PC-3 (cell line): ENCODE data around the gene DPCD. TPM values are rescaled to one million over a fixed set of nuclear protein-coding genes. Genes with fewer than 3 reads are reported as not detected.
"Not testable (repeated sequence)": the region's sequence is repeated elsewhere in the genome, so short reads cannot be mapped to it uniquely, and the experiment has no call there.

ENCODE experiments used
- ATAC-seq: fragments of 200-7000 bp; cut with Tn5 transposase; 2 replicates; pipeline ENCODE4 v1.9.1; 2020; ENCODE audit warnings: mild to moderate bottlenecking, moderate library complexity
- BruUV-seq: library from RNA; stranded (reverse); fragments of 400-500 nt; replicated peaks from 2 replicates; lab custom pipeline; 2021; lab: Mats Ljungman, UMichigan
- CTCF ChIA-PET: fragments of 300-600 bp; sonication (Branson Sonifier 250); formaldehyde crosslinking; loops from one replicate; lab custom pipeline; 2022; ENCODE audit warnings: antibody characterized with exemption; lab: Charles Lee
- POLR2A ChIA-PET: fragments of 300-600 bp; sonication (Branson Sonifier 250); formaldehyde crosslinking; loops from one replicate; lab custom pipeline; 2022; ENCODE audit warnings: antibody characterized with exemption; ENCODE audit not compliant: unreplicated experiment; lab: Charles Lee
- DNase-seq: peaks from one replicate; pipeline ENCODE4 v3.0.0-alpha.2; 2015
- H2AFZ ChIP-seq: fragments of 300-600 bp; sonication (generic); 2 replicates; pipeline ENCODE4 v1.6.0; 2016; ENCODE audit warnings: antibody characterized with exemption, low read length
- H3F3A ChIP-seq: fragments of 300-600 bp; sonication (generic); one replicate; pipeline ENCODE4 v1.6.0; 2017; ENCODE audit warnings: antibody characterized with exemption, low read length, control low read depth, mild to moderate bottlenecking; ENCODE audit not compliant: unreplicated experiment
- H3K27ac ChIP-seq: fragments of 300-600 bp; sonication (generic); 2 replicates; pipeline ENCODE4 v1.5.1; 2016; ENCODE audit warnings: mild to moderate bottlenecking, low read length
- H3K27me3 ChIP-seq: fragments of 300-600 bp; sonication (generic); 2 replicates; pipeline ENCODE4 v1.6.1; 2016; ENCODE audit warnings: low read length, mixed read lengths
- H3K36me3 ChIP-seq: fragments of 300-600 bp; sonication (generic); 2 replicates; pipeline ENCODE4 v1.6.1; 2016; ENCODE audit warnings: low read depth, mixed run types, low read length, mixed read lengths
- H3K4me1 ChIP-seq: fragments of 300-600 bp; sonication (generic); 2 replicates; pipeline ENCODE4 v1.5.1; 2016; ENCODE audit warnings: low read length; ENCODE audit not compliant: insufficient read depth
- H3K4me2 ChIP-seq: fragments of 300-600 bp; sonication (generic); 2 replicates; pipeline ENCODE4 v1.6.0; 2016; ENCODE audit warnings: low read length
- H3K4me3 ChIP-seq: fragments of 300-600 bp; sonication (generic); 2 replicates; pipeline ENCODE4 v1.5.1; 2016; ENCODE audit warnings: mild to moderate bottlenecking, low read length, mixed read lengths
- H3K79me2 ChIP-seq: fragments of 300-600 bp; sonication (generic); 2 replicates; pipeline ENCODE4 v1.6.1; 2017; ENCODE audit warnings: low read length, mixed read lengths
- H3K9ac ChIP-seq: fragments of 300-600 bp; sonication (generic); 2 replicates; pipeline ENCODE4 v1.6.0; 2016; ENCODE audit warnings: mild to moderate bottlenecking, low read length
- H3K9me2 ChIP-seq: fragments of 300-600 bp; sonication (generic); replicated peaks from 2 replicates; pipeline ENCODE4 v1.6.1; 2016; ENCODE audit warnings: mixed run types, low read length, mixed read lengths
- H3K9me3 ChIP-seq: fragments of 300-600 bp; sonication (generic); 2 replicates; pipeline ENCODE4 v1.6.1; 2016; ENCODE audit warnings: low read length, mixed read lengths
- H4K20me1 ChIP-seq: fragments of 300-600 bp; sonication (generic); 2 replicates; pipeline ENCODE4 v1.6.1; 2016; ENCODE audit warnings: low read length, mixed read lengths
- EZH2 ChIP-seq: fragments of 300-600 bp; sonication (generic); IDR thresholded peaks from one replicate; pipeline ENCODE4 v1.6.1; 2017; ENCODE audit warnings: antibody characterized with exemption, mild to moderate bottlenecking, low read length; ENCODE audit not compliant: unreplicated experiment
- EZH2phosphoT487 ChIP-seq: fragments of 300-600 bp; sonication (generic); IDR thresholded peaks from 2 replicates; pipeline ENCODE4 v1.6.1; 2018; ENCODE audit warnings: mild to moderate bottlenecking, antibody characterized with exemption, low read length, borderline replicate concordance
- intact Hi-C: fragments of 100-400 bp; cut with micrococcal nuclease; formaldehyde crosslinking; loops from 2 replicates; pipeline ENCODE4 v1.9.0; 2023
- total RNA-seq: library from RNA; depleted of rRNA; stranded (reverse); fragments of >200 nt; gene quantifications from 2 replicates; pipeline ENCODE4 v1.2.3, GENCODE V29; 2014
- TF ChIP-seq, protein P1 (sequence below): fragments of 300-600 bp; sonication (generic); conservative IDR thresholded peaks from 2 replicates; pipeline ENCODE4 v1.5.1; 2017; ENCODE audit warnings: antibody characterized with exemption, low read depth, mild to moderate bottlenecking, low read length

Gene DPCD
- total RNA-seq, 1 experiment from 2014 or later, result 37.1 TPM

DNA sequence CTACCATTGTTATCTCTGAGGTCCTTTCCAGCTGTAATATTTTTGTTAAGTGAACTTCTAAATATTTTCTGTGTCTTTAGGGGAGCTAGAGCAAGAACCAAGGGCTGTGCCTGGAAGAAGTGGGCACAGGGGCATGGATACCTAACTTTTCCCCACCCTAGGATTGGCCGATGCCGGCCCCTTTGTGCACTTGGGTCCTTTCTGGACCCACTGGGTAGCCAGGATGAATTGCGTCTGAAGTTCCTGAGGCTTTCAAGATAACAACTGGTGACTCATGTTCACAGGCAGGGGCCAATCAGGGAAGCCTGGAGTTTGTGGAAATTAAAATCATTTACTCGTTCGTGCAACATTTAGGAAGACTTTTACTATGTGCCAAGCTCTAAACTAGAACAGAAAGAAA is 758 bp downstream of the DPCD start:
- Histone ChIP-seq H3K36me3 (0 out of 2 replicates have a peak, but pooled peaks cover 3% of the 10 kb centered on the region), H3K9me3 (no peaks in the 10 kb centered on the region), H3K9ac (peak overlapping the region; percentile 89), H3K79me2 (peaks cover 24% of the 10 kb centered on the region), H3K27ac (no peak overlapping the region), H3F3A (no peaks in the 10 kb centered on the region), H2AFZ (peak overlapping the region; percentile 89), H3K4me3 (peak overlapping the region; percentile 98), H3K4me1 (peaks cover 13% of the 10 kb centered on the region), H3K4me2 (peak overlapping the region; percentile 85), H3K9me2 (no peaks in the 10 kb centered on the region), H4K20me1 (no peaks in the 10 kb centered on the region), H3K27me3 (no peaks in the 10 kb centered on the region)
- ChIA-PET CTCF (interaction anchor here (1.2 to 1.3 kb wide), 2 partner anchors 14 to 18 kb away, joined by 3 to 8 read pairs; no protein-coding TSS in a partner anchor), POLR2A (no interaction called here)
- no TSS peak for BruUV-seq
- DNase-seq (no peak), ATAC-seq (no peak; the same call in 1 of the 2 replicates)
- TF ChIP-seq EZH2, result no peak
- TF ChIP-seq, protein P1, sequence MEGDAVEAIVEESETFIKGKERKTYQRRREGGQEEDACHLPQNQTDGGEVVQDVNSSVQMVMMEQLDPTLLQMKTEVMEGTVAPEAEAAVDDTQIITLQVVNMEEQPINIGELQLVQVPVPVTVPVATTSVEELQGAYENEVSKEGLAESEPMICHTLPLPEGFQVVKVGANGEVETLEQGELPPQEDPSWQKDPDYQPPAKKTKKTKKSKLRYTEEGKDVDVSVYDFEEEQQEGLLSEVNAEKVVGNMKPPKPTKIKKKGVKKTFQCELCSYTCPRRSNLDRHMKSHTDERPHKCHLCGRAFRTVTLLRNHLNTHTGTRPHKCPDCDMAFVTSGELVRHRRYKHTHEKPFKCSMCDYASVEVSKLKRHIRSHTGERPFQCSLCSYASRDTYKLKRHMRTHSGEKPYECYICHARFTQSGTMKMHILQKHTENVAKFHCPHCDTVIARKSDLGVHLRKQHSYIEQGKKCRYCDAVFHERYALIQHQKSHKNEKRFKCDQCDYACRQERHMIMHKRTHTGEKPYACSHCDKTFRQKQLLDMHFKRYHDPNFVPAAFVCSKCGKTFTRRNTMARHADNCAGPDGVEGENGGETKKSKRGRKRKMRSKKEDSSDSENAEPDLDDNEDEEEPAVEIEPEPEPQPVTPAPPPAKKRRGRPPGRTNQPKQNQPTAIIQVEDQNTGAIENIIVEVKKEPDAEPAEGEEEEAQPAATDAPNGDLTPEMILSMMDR, result no peak
- no peak for TF ChIP-seq EZH2phosphoT487
- intact Hi-C loops, result loop anchor here (5.0 kb wide), 1 partner anchor 193 kb away; the partner anchor contains the start of gene NPM3

DNA sequence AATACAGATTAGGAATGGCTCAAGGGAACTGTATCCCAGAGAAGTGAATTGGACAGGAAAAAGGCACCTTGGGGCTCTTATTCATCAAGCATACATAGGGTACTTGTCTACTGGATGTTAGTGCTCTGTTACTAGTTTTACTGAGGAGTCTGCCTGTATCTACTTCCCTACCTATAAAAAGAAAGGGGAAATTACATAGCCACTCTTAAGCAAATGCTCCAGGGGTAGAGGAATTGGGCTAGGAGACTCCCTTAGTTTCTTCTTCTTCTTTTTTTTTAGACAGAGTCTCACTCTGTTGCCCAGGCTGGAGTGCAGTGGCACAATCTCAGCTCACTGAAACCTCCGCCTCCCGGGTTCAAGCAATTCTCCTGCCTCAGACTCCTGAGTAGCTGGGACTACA is 5.2 kb downstream of the DPCD start:
- ATAC-seq, BruUV-seq: not testable (repeated sequence)
- POLR2A ChIA-PET, result interaction anchor here (0.6 kb wide), 1 partner anchor 90 kb away, joined by 3 read pairs; no protein-coding TSS in a partner anchor

DNA sequence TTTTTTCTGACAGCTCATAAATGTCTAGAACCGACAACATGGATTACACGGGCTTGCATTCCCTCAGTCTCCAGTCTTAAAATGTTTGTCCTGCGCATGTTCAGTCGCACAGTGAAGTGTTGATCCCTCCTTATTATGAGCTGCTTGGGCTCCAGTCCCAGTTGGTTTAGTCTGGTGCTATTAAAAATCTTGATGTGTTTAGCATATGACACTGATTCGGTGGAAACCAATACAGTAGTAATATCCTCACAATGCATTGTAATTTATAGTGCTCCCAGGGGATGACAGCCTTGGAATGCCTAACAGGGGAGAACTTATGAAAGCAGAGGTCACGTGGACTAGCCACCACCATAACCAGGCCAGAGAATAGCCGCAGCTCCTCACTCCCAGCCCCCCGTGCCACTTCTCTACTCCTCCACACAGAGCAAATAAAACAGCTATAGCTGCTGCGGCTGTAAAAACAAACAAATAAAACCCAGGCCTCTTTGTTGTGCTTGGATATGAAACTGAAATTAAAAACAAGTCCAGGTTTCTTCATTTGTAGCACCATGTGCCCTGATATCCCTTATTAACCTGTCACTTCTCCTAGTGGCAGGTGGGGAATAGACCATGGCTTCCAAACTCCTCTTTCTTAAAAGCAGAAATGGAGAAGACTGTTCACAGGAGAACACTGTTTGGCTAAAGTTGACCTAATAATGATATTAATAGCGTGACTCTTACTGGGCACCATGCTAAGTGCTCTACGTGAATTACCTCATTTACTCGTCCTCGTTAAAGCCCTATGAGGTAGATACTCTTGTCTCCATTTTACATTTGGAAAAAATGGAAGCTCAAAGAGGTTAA is 7.7 kb downstream of the DPCD start:
- Histone ChIP-seq H3K79me2 (no peaks in the 10 kb centered on the region), H3F3A (no peaks in the 10 kb centered on the region), H3K9me3 (no peaks in the 10 kb centered on the region), H3K9me2 (no peaks in the 10 kb centered on the region), H3K36me3 (no peaks in the 10 kb centered on the region), H3K4me1 (no peaks in the 10 kb centered on the region), H4K20me1 (no peaks in the 10 kb centered on the region), H3K9ac (no peak overlapping the region), H3K27ac (no peak overlapping the region), H3K27me3 (no peaks in the 10 kb centered on the region), H3K4me2 (no peak overlapping the region), H2AFZ (no peak overlapping the region), H3K4me3 (no peak overlapping the region)
- ATAC-seq (no peak), DNase-seq (no peak)
- ChIA-PET CTCF (no interaction called here), POLR2A (no interaction called here)
- intact Hi-C loops, result no loop called here
- BruUV-seq, result no TSS peak
- TF ChIP-seq, protein P1, result no peak
- TF ChIP-seq EZH2 (no peak), EZH2phosphoT487 (no peak)

More for the DNA sequence above, 5.2 kb downstream of the DPCD start:
- H3K9ac ChIP-seq, H3K4me1 ChIP-seq, H3F3A ChIP-seq, H2AFZ ChIP-seq, DNase-seq, H3K9me2 ChIP-seq, H3K27ac ChIP-seq, H4K20me1 ChIP-seq, intact Hi-C loops, H3K27me3 ChIP-seq, CTCF ChIA-PET, H3K36me3 ChIP-seq, H3K4me3 ChIP-seq, H3K9me3 ChIP-seq, H3K4me2 ChIP-seq: not testable (repeated sequence)
- 0 out of 2 replicates have a peak, but pooled peaks cover 11% of the 10 kb centered on the region for H3K79me2 ChIP-seq
